ENCODE results near the gene C5orf58. TPM values are rescaled to one million over a fixed set of nuclear protein-coding genes. Genes with fewer than 3 reads are reported as not detected.

C5orf58 gene
- total and polyA plus RNA-seq, 4 experiments from 2014 or later = 2.4 TPM; not detected in 3

- Histone ChIP-seq H3K27ac (ENCODE audit: low read depth, low read length) (no peak overlapping the region), H3K9me3 (ENCODE audit: control insufficient read depth in 1 of 2, low read length in 2 of 2) (no peaks in the 10 kb centered on the region), H3K4me1 (ENCODE audit: insufficient read depth, low read length) (no peaks in the 10 kb centered on the region), H3K27me3 (ENCODE audit: insufficient read depth, low read length) (no peaks in the 10 kb centered on the region), H3K36me3 (ENCODE audit: insufficient read depth, low read length) (no peaks in the 10 kb centered on the region), H3K4me3 (ENCODE audit: low read length in 2 of 2) (no peak overlapping the region)
- peaks cover 16 to 19% of the 10 kb centered on the region in 2 donors for H3K27me3 Mint-ChIP-seq
- peaks cover 0 to 10% (median 1%) of the 10 kb centered on the region in 8 donors for H3K9me3 Mint-ChIP-seq
- CTCF ChIA-PET (ENCODE audit: partially characterized antibody) = interaction anchor here (0.6 to 1.7 kb wide), 3 partner anchors 11 to 209 kb away, joined by 3 to 4 read pairs (median 4); no protein-coding TSS in a partner anchor
- H3K4me1 Mint-ChIP-seq = no peaks in the 10 kb centered on the region
- H3K4me3 Mint-ChIP-seq = no peak overlapping the region
- no peaks in the 10 kb centered on the region for H3K36me3 Mint-ChIP-seq
- no peak overlapping the region for H3K27ac Mint-ChIP-seq
- no peak for DNase-seq
- intact Hi-C loops (cut with micrococcal nuclease) = no loop called here
- POLR2A ChIA-PET (ENCODE audit: partially characterized antibody) = no interaction called here
Observed at GRCh38 chr5:170211575-170212334, 21.0 kb upstream of the C5orf58 start.

- peaks cover 8 to 9% of the 10 kb centered on the region in 2 donors for H3K27me3 Mint-ChIP-seq
- Histone ChIP-seq H3K4me1 (ENCODE audit: insufficient read depth, low read length) (no peaks in the 10 kb centered on the region), H3K27me3 (ENCODE audit: insufficient read depth, low read length) (no peaks in the 10 kb centered on the region), H3K4me3 (ENCODE audit: low read length in 2 of 2) (no peak overlapping the region), H3K9me3 (ENCODE audit: control insufficient read depth in 1 of 2, low read length in 2 of 2) (no peaks in the 10 kb centered on the region), H3K27ac (ENCODE audit: low read depth, low read length) (no peak overlapping the region), H3K36me3 (ENCODE audit: insufficient read depth, low read length) (no peaks in the 10 kb centered on the region)
- CTCF ChIA-PET (ENCODE audit: partially characterized antibody) = interaction anchor here (0.8 to 1.3 kb wide), 3 partner anchors 22 to 210 kb away, joined by 3 read pairs; no protein-coding TSS in a partner anchor
- H3K36me3 Mint-ChIP-seq = no peaks in the 10 kb centered on the region
- POLR2A ChIA-PET (ENCODE audit: partially characterized antibody) = no interaction called here
- no peak overlapping the region for H3K4me3 Mint-ChIP-seq
- intact Hi-C loops (cut with micrococcal nuclease) = no loop called here
- H3K9me3 Mint-ChIP-seq = peaks cover 0 to 3% (median 0%) of the 10 kb centered on the region in 8 donors
- no peak overlapping the region for H3K27ac Mint-ChIP-seq
- H3K4me1 Mint-ChIP-seq = no peaks in the 10 kb centered on the region
- no peak for DNase-seq
Observed at GRCh38 chr5:170216257-170216864, 16.4 kb upstream of the C5orf58 start.

GRCh38 chr5:170217831-170218230, 15.0 kb upstream of the C5orf58 start:
- CTCF ChIA-PET (ENCODE audit: partially characterized antibody) = interaction anchor here (0.9 to 1.4 kb wide), 3 partner anchors 8 to 208 kb away, joined by 3 to 6 read pairs (median 3); no protein-coding TSS in a partner anchor
- Histone ChIP-seq H3K27ac (ENCODE audit: low read depth, low read length) (no peak overlapping the region), H3K27me3 (ENCODE audit: insufficient read depth, low read length) (no peaks in the 10 kb centered on the region), H3K4me3 (ENCODE audit: low read length in 2 of 2) (no peak overlapping the region), H3K9me3 (ENCODE audit: control insufficient read depth in 1 of 2, low read length in 2 of 2) (no peaks in the 10 kb centered on the region), H3K4me1 (ENCODE audit: insufficient read depth, low read length) (no peaks in the 10 kb centered on the region), H3K36me3 (ENCODE audit: insufficient read depth, low read length) (no peaks in the 10 kb centered on the region)
- Mint-ChIP-seq H3K4me3 (no peak overlapping the region), H3K27me3 (peaks cover 3 to 6% of the 10 kb centered on the region in 2 donors), H3K9me3 (peaks cover 0 to 3% (median 0%) of the 10 kb centered on the region in 8 donors), H3K4me1 (no peaks in the 10 kb centered on the region), H3K36me3 (no peaks in the 10 kb centered on the region), H3K27ac (no peak overlapping the region)
- POLR2A ChIA-PET (ENCODE audit: partially characterized antibody) = interaction anchor here (1.1 kb wide), 1 partner anchor 125 kb away, joined by 3 read pairs; no protein-coding TSS in a partner anchor
- intact Hi-C loops (cut with micrococcal nuclease) = no loop called here
- no peak for DNase-seq

- H3K9me3 Mint-ChIP-seq = peaks cover 0 to 3% (median 0%) of the 10 kb centered on the region in 8 donors
- Histone ChIP-seq H3K4me3 (ENCODE audit: low read length in 2 of 2) (no peak overlapping the region), H3K4me1 (ENCODE audit: insufficient read depth, low read length) (no peaks in the 10 kb centered on the region), H3K27ac (ENCODE audit: low read depth, low read length) (no peak overlapping the region), H3K36me3 (ENCODE audit: insufficient read depth, low read length) (no peaks in the 10 kb centered on the region), H3K27me3 (ENCODE audit: insufficient read depth, low read length) (no peaks in the 10 kb centered on the region), H3K9me3 (ENCODE audit: control insufficient read depth in 1 of 2, low read length in 2 of 2) (no peaks in the 10 kb centered on the region)
- no peak overlapping the region for H3K4me3 Mint-ChIP-seq
- H3K27me3 Mint-ChIP-seq = peaks cover 3 to 6% of the 10 kb centered on the region in 2 donors
- ChIA-PET CTCF (ENCODE audit: partially characterized antibody) (interaction anchor here (1.0 to 2.6 kb wide), 4 partner anchors 7 to 205 kb away, joined by 3 to 8 read pairs (median 5); no protein-coding TSS in a partner anchor), POLR2A (ENCODE audit: partially characterized antibody) (interaction anchor here (1.0 to 1.1 kb wide), 2 partner anchors 116 to 124 kb away, joined by 3 read pairs; no protein-coding TSS in a partner anchor)
- H3K36me3 Mint-ChIP-seq = no peaks in the 10 kb centered on the region
- intact Hi-C loops (cut with micrococcal nuclease) = no loop called here
- no peak for DNase-seq
- H3K27ac Mint-ChIP-seq = no peak overlapping the region
- no peaks in the 10 kb centered on the region for H3K4me1 Mint-ChIP-seq
Observed at GRCh38 chr5:170218726-170219125, 14.1 kb upstream of the C5orf58 start.

GRCh38 chr5:170219615-170220014, 13.2 kb upstream of the C5orf58 start:
- Mint-ChIP-seq H3K4me1 (no peaks in the 10 kb centered on the region), H3K27ac (no peak overlapping the region), H3K4me3 (no peak overlapping the region), H3K27me3 (peaks cover 0 to 3% of the 10 kb centered on the region in 2 donors), H3K9me3 (no peaks in the 10 kb centered on the region), H3K36me3 (no peaks in the 10 kb centered on the region)
- no peaks in the 10 kb centered on the region for H3K36me3 ChIP-seq (ENCODE audit: insufficient read depth, low read length)
- ChIA-PET POLR2A (ENCODE audit: partially characterized antibody) (no interaction called here), CTCF (ENCODE audit: partially characterized antibody) (interaction anchor here (1.1 to 20.7 kb wide), 6 partner anchors 47 to 141 kb away, joined by 3 to 374 read pairs (median 4); no protein-coding TSS in a partner anchor)
- H3K27me3 ChIP-seq (ENCODE audit: insufficient read depth, low read length) = no peaks in the 10 kb centered on the region
- DNase-seq = no peak
- H3K9me3 ChIP-seq (ENCODE audit: control insufficient read depth in 1 of 2, low read length in 2 of 2) = no peaks in the 10 kb centered on the region
- no peak overlapping the region for H3K4me3 ChIP-seq (ENCODE audit: low read length in 2 of 2)
- H3K27ac ChIP-seq (ENCODE audit: low read depth, low read length) = no peak overlapping the region
- intact Hi-C loops (cut with micrococcal nuclease) = loop anchor here (10.0 kb wide), 1 partner anchor 115 kb away; the partner anchor contains the start of gene FOXI1
- H3K4me1 ChIP-seq (ENCODE audit: insufficient read depth, low read length) = no peaks in the 10 kb centered on the region

GRCh38 chr5:170220191-170220590, 12.6 kb upstream of the C5orf58 start:
- Mint-ChIP-seq H3K36me3 (no peaks in the 10 kb centered on the region), H3K4me1 (no peaks in the 10 kb centered on the region), H3K27me3 (peaks cover 0 to 3% of the 10 kb centered on the region in 2 donors), H3K4me3 (no peak overlapping the region), H3K9me3 (no peaks in the 10 kb centered on the region), H3K27ac (no peak overlapping the region)
- Histone ChIP-seq H3K27ac (ENCODE audit: low read depth, low read length) (no peak overlapping the region), H3K27me3 (ENCODE audit: insufficient read depth, low read length) (no peaks in the 10 kb centered on the region), H3K36me3 (ENCODE audit: insufficient read depth, low read length) (no peaks in the 10 kb centered on the region), H3K9me3 (ENCODE audit: control insufficient read depth in 1 of 2, low read length in 2 of 2) (no peaks in the 10 kb centered on the region), H3K4me1 (ENCODE audit: insufficient read depth, low read length) (no peaks in the 10 kb centered on the region), H3K4me3 (ENCODE audit: low read length in 2 of 2) (no peak overlapping the region)
- CTCF ChIA-PET (ENCODE audit: partially characterized antibody) = interaction anchor here (0.7 to 20.7 kb wide), 8 partner anchors 11 to 140 kb away, joined by 3 to 374 read pairs (median 3); no protein-coding TSS in a partner anchor
- DNase-seq = no peak
- POLR2A ChIA-PET (ENCODE audit: partially characterized antibody) = no interaction called here
- intact Hi-C loops (cut with micrococcal nuclease) = loop anchor here (10.0 kb wide), 1 partner anchor 115 kb away; the partner anchor contains the start of gene FOXI1

GRCh38 chr5:170221327-170221741, 11.5 kb upstream of the C5orf58 start:
- Histone ChIP-seq H3K9me3 (ENCODE audit: control insufficient read depth in 1 of 2, low read length in 2 of 2) (no peaks in the 10 kb centered on the region), H3K27me3 (ENCODE audit: insufficient read depth, low read length) (no peaks in the 10 kb centered on the region), H3K4me1 (ENCODE audit: insufficient read depth, low read length) (no peaks in the 10 kb centered on the region), H3K27ac (ENCODE audit: low read depth, low read length) (no peak overlapping the region), H3K36me3 (ENCODE audit: insufficient read depth, low read length) (no peaks in the 10 kb centered on the region), H3K4me3 (ENCODE audit: low read length in 2 of 2) (no peak overlapping the region)
- intact Hi-C loops (cut with micrococcal nuclease) = loop anchor here (10.0 kb wide), 1 partner anchor 117 kb away; the partner anchor contains the start of gene FOXI1
- no peak overlapping the region for H3K27ac Mint-ChIP-seq
- H3K36me3 Mint-ChIP-seq = no peaks in the 10 kb centered on the region
- no peak for DNase-seq
- H3K4me3 Mint-ChIP-seq = no peak overlapping the region
- POLR2A ChIA-PET (ENCODE audit: partially characterized antibody) = interaction anchor here (1.2 kb wide), 1 partner anchor 117 kb away, joined by 3 read pairs; no protein-coding TSS in a partner anchor
- no peaks in the 10 kb centered on the region for H3K27me3 Mint-ChIP-seq
- H3K9me3 Mint-ChIP-seq = no peaks in the 10 kb centered on the region
- CTCF ChIA-PET (ENCODE audit: partially characterized antibody) = interaction anchor here (1.2 to 20.7 kb wide), 2 partner anchors 119 to 210 kb away, joined by 3 to 374 read pairs; no protein-coding TSS in a partner anchor
- H3K4me1 Mint-ChIP-seq = peaks cover 3 to 4% (median 3%) of the 10 kb centered on the region in 4 donors
